SU-DHL-6 (cell line): Measurements from ENCODE around the gene YAF2.

Experiments used
- EZH2phosphoT487 ChIP-seq: fragments of 200-600 bp; sonication (generic), shearing (Covaris generic); conservative IDR thresholded peaks from 2 replicates; pipeline ENCODE4 v1.6.1; 2018; ENCODE audit warnings: mild to moderate bottlenecking, antibody characterized with exemption, low read length, moderate library complexity, mixed read lengths
- TF ChIP-seq, protein P1 (sequence below): fragments of 200-600 bp; sonication (generic); IDR thresholded peaks from one replicate; pipeline ENCODE4 v1.5.1; 2017; ENCODE audit warnings: antibody characterized with exemption, mild to moderate bottlenecking, low read length, moderate library complexity; ENCODE audit not compliant: insufficient read depth, poor library complexity, severe bottlenecking

DNA sequence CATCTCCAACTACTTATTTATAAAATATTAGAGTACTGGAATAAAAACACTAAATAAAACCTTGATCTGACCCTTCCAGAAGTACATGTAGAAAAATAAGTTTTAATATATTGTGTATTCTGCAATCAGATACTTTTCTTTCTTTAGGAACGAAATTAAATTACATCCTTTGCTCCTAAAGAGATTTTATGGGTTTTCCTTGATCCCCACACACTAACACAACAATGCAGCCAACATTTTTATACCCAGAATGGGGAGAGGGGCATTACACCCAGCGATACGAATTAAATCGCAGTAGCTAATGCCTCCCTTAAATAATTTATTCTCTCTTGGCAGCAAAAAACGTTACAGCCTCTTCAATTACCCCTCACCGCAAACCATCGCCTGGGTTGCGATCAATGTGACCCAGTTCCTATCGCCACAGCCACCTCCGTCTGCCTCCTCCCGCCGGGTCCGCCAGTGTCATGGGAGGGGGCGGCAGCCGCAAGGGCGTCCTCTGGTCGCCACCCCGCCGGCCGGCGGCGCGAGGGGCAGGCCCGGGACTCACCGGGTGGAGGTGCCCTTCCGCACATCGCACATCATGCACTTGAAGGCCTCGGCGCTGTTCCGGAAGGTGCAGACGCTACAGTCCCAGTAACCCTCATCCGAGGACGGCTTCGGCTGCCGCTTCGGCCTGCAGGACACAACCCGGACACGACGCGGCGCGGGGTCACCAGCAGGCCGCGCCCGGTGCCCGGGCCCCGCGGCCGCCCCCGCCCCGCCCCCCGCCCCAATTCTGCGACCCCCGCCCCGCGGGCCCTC is 796 bp downstream of the YAF2 start:
- TF ChIP-seq, protein P1, sequence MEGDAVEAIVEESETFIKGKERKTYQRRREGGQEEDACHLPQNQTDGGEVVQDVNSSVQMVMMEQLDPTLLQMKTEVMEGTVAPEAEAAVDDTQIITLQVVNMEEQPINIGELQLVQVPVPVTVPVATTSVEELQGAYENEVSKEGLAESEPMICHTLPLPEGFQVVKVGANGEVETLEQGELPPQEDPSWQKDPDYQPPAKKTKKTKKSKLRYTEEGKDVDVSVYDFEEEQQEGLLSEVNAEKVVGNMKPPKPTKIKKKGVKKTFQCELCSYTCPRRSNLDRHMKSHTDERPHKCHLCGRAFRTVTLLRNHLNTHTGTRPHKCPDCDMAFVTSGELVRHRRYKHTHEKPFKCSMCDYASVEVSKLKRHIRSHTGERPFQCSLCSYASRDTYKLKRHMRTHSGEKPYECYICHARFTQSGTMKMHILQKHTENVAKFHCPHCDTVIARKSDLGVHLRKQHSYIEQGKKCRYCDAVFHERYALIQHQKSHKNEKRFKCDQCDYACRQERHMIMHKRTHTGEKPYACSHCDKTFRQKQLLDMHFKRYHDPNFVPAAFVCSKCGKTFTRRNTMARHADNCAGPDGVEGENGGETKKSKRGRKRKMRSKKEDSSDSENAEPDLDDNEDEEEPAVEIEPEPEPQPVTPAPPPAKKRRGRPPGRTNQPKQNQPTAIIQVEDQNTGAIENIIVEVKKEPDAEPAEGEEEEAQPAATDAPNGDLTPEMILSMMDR: peak; percentile 16
- TF ChIP-seq EZH2phosphoT487: no peak
